Measurements from ENCODE around the gene CYLD.

DNA sequence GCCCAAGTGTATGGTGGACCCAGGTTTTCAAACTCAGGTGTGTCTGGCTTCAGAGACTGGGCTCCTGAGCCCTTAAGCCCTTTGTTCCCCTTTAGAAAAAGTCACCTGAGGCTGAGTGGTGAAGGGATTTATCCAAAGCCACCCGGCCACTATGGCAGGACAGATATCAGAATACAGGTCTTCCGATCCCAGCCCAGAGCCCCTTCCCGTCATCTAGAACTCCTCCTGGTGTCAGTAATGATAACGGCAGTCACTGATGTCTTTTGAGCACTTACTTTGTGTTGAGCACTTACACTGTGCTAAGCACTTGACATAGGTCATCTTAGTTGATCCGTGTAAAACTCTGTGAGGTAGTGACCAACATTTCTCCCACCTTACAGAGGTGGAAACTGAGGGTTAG lies 31.9 kb upstream of the CYLD start:
- TF ChIP-seq, protein P1, sequence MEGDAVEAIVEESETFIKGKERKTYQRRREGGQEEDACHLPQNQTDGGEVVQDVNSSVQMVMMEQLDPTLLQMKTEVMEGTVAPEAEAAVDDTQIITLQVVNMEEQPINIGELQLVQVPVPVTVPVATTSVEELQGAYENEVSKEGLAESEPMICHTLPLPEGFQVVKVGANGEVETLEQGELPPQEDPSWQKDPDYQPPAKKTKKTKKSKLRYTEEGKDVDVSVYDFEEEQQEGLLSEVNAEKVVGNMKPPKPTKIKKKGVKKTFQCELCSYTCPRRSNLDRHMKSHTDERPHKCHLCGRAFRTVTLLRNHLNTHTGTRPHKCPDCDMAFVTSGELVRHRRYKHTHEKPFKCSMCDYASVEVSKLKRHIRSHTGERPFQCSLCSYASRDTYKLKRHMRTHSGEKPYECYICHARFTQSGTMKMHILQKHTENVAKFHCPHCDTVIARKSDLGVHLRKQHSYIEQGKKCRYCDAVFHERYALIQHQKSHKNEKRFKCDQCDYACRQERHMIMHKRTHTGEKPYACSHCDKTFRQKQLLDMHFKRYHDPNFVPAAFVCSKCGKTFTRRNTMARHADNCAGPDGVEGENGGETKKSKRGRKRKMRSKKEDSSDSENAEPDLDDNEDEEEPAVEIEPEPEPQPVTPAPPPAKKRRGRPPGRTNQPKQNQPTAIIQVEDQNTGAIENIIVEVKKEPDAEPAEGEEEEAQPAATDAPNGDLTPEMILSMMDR (IDR thresholded peaks at IDR 0.05 in 2 of 3, conservative IDR thresholded peaks at IDR 0.05 in 1 of 3; ENCODE audit: borderline replicate concordance in 1 of 3, insufficient read depth in 1 of 3, low read depth in 2 of 3, low read length in 2 of 3): no peak
- TF ChIP-seq SP1 (IDR thresholded peaks at IDR 0.05; ENCODE audit: low read depth): no peak
- TF ChIP-seq POLR2A (IDR thresholded peaks at IDR 0.05; ENCODE audit: borderline replicate concordance, extremely low read depth, insufficient read depth, insufficient read length): no peak
- no peak for TF ChIP-seq EZH2 (IDR thresholded peaks at IDR 0.05)
- no peak for TF ChIP-seq POLR2AphosphoS5 (IDR thresholded peaks at IDR 0.05; ENCODE audit: low read depth, low read length)
- no peak for TF ChIP-seq FOSL1 (IDR thresholded peaks at IDR 0.05; ENCODE audit: low read depth)
- TF ChIP-seq, protein P2, sequence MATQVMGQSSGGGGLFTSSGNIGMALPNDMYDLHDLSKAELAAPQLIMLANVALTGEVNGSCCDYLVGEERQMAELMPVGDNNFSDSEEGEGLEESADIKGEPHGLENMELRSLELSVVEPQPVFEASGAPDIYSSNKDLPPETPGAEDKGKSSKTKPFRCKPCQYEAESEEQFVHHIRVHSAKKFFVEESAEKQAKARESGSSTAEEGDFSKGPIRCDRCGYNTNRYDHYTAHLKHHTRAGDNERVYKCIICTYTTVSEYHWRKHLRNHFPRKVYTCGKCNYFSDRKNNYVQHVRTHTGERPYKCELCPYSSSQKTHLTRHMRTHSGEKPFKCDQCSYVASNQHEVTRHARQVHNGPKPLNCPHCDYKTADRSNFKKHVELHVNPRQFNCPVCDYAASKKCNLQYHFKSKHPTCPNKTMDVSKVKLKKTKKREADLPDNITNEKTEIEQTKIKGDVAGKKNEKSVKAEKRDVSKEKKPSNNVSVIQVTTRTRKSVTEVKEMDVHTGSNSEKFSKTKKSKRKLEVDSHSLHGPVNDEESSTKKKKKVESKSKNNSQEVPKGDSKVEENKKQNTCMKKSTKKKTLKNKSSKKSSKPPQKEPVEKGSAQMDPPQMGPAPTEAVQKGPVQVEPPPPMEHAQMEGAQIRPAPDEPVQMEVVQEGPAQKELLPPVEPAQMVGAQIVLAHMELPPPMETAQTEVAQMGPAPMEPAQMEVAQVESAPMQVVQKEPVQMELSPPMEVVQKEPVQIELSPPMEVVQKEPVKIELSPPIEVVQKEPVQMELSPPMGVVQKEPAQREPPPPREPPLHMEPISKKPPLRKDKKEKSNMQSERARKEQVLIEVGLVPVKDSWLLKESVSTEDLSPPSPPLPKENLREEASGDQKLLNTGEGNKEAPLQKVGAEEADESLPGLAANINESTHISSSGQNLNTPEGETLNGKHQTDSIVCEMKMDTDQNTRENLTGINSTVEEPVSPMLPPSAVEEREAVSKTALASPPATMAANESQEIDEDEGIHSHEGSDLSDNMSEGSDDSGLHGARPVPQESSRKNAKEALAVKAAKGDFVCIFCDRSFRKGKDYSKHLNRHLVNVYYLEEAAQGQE (IDR thresholded peaks at IDR 0.05; ENCODE audit: low read depth): no peak
- TF ChIP-seq EGR1 (IDR thresholded peaks at IDR 0.05; ENCODE audit: low read depth): no peak
- TF ChIP-seq TCF7L2 (IDR thresholded peaks at IDR 0.05; ENCODE audit: borderline replicate concordance, extremely low read depth, insufficient read depth, insufficient read length): no peak
- no peak for TF ChIP-seq EZH2phosphoT487 (IDR thresholded peaks at IDR 0.05; ENCODE audit: borderline replicate concordance)
- TF ChIP-seq, protein P3, sequence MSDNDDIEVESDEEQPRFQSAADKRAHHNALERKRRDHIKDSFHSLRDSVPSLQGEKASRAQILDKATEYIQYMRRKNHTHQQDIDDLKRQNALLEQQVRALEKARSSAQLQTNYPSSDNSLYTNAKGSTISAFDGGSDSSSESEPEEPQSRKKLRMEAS (IDR thresholded peaks at IDR 0.05): no peak
- TF ChIP-seq, protein P4, sequence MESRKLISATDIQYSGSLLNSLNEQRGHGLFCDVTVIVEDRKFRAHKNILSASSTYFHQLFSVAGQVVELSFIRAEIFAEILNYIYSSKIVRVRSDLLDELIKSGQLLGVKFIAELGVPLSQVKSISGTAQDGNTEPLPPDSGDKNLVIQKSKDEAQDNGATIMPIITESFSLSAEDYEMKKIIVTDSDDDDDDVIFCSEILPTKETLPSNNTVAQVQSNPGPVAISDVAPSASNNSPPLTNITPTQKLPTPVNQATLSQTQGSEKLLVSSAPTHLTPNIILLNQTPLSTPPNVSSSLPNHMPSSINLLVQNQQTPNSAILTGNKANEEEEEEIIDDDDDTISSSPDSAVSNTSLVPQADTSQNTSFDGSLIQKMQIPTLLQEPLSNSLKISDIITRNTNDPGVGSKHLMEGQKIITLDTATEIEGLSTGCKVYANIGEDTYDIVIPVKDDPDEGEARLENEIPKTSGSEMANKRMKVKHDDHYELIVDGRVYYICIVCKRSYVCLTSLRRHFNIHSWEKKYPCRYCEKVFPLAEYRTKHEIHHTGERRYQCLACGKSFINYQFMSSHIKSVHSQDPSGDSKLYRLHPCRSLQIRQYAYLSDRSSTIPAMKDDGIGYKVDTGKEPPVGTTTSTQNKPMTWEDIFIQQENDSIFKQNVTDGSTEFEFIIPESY (IDR thresholded peaks at IDR 0.05; ENCODE audit: extremely low read depth, insufficient replicate concordance, low read length): no peak
